ENCODE data around the gene EPB41L2.
"Not testable (repeated sequence)": the region's sequence is repeated elsewhere in the genome, so short reads cannot be mapped to it uniquely, and the experiment has no call there.

EPB41L2 gene

DNA sequence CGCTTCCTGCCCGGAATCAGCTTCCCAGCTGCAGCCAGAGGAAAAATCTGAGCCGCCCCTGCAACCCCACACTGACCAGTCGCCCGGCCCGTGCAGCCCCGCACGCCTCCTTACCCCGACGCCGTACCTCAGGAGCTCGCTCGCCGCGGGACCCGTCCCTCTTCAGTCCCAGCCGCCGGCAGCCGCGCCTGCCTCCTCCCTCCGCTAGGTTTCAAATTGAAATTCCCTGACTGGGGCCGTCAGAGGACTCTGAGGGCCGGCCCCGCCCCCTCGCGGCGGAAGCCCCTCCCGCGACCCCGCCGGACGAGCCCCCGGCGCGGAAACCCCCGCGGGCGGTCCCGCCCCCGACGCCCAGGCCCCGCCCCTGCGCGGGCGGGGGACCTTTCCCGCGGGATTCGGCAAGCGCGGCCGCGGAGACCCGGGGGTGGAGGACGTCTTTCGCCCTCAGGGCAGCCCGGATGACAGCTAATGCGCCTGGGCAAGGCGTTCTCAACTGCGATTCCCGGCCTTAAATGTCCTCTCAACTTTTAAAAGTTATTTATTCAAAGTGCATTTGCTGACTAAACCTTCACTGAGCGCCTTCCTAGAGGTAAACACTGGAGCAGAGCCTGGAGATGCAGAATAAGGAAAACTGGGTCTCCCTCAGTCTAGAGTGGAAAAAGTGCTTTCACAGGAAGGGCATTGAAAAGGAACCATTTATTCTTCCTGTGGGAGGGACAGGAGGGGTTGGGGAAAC lies at the start of gene EPB41L2:
TSS of gene EPB41L2 (minus strand) at position 218 of the 736 bp plus-strand sequence. CDS start 106,760 bp downstream, outside the sequence.
- peak; percentile 89 for DNase-seq

DNA sequence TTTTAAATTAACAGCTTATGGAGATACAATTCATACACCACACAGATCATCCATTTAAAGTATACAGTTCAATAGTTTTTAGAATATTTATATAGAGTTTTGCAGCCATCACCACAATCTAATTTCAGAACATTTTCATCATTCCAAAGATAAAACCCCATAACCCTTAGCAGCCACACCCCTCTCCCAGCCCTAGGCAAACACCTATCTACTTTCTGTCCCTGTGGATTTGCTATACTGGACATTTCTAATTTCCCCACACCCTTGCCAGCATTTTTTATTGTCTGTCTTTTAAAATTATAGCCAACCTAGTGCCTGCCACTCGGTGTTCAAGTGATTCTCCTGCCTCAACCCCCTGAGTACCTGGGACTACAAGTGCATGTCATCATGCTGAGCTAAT lies 49.2 kb upstream of the EPB41L2 start:
- no peak for DNase-seq

DNA sequence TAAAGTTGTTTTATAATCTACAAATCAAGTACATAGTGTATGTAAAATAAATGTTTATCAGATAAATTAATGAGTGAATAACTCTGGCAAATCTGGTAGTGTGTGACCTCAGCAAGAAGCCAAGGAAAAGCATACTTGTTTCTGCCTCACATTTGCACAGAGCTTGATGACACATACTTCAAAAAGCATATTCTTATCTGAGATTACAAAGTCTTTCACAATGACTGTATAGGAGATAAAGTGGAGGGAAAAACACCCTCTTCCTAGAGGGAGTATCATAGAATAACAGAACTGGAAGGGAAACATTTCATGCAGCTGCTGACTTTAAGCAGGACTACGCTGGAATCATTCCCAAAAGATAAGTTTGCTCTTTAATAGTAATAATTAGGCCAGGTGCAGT lies 44.1 kb upstream of the EPB41L2 start:
- no peak for DNase-seq

DNA sequence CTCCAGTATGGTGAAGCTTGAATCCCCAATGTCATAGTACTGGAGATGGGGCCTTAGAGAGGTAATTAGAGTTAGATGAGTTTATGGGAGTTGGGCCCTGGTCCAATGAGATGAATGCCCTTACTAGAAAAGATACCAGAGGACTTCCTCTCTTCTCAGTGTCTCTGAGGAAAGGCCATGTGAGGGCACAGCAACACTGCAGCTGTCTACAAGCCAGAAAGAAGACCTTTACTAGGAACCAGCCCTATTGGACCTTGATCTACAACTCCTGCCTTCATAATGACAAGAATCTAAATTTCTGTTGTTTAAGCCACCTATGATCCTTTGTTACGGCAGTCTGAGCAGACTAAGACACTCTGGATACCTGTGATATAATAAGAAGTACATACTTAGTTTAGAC lies 40.9 kb upstream of the EPB41L2 start:
- no peak for DNase-seq

DNA sequence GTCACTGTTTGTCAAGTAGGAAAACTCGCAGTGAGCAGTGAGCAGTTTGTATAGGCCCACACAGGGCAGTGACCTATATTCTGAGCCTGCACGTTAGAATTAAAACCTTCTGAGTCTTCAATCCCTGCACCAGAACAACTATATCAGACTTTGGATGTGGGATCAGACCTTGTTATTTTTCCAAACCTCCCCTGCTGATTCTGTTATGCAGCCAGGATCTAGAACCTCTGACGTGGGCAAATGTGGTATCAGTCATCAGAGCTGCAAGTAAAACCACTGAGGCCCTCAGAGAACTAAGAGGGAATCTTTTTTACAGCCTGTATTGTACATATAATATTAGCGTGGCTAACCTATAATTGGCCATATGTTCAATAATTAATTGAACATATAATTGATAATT lies 40.3 kb upstream of the EPB41L2 start:
- no peak for DNase-seq

DNA sequence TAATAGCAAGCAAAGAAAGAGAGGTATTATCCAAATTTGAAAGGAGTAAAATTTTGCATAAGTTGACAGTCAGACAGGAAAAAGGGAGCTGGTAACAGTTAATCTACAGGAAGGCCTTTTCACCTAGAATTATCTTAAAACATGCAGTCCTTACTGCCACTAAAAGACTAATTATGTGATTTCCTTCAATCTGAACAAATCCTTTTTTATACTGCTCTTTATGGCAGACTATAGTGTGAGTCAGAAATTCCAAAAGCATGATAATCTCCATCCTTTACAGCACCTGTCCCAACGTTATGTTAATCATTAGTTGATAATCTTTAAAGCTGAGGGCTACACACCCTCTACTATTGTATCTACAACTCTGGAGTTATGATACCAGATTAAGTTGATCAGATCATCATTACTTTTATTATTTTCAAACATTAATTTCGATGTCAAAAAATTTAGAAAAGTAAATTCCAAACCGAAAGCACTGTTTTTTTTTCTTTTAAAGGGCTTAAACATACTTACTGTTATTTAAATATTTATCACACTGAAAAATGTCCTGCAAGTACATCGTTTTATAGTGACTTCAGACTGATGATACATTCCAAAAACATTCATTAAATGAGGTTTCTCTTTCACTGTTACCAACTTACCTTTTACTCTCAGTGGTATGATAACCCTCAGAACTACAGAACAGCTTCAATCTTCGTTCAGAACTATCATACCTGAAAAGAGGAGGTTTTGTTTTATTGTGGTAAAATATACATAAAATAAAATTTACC lies 39.1 kb upstream of the EPB41L2 start:
- no peak for DNase-seq

DNA sequence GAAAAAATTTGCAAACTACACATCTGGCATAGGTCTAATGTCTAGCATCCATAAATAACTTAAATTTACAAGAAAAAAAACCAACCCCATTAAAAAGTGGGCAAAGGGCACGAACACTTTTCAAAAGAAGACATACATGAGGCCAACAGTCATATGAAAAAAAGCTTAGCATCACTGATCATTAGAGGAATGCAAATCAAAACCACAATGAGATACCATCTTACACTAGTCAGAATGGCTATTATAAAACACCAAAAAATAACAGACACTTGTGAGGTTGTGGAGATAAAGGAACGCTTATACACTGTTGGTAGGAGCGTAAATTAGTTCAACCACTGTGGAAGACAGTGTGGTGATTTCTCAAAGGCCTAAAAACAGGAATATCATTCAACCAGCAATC lies 33.7 kb upstream of the EPB41L2 start:
- no peak for DNase-seq

DNA sequence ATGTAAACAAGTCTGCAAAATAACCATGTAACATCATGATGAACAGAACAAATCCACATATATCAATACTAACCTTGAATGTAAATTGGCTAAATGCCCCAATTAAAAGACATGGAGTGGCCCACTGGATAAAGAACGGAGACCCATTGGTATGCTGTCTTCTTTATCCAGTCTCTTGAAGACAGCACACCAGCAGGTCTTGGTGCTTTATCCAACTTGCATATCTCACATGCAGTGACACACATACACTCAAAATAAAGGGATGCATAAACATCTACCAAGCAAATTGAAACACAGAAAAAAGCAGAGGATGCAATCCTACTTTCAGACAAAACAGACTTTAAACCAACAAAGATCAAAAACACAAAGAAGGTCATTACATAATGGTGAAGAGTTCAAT lies 30.3 kb upstream of the EPB41L2 start:
- DNase-seq, result no peak

DNA sequence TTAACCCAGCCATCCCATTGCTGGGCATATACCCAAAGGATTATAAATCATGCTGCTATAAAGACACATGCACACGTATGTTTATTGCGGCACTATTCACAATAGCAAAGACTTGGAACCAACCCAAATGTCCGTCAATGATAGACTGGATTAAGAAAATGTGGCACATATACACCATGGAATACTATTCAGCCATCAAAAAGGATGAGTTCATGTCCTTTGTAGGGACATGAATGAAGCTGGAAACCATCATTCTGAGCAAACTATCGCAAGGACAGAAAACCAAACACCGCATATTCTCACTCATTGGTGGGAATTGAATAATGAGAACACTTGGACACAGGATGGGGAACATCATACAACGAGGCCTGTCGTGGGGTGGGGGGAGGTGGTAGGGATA lies 28.9 kb upstream of the EPB41L2 start:
- DNase-seq, result not testable (repeated sequence)

DNA sequence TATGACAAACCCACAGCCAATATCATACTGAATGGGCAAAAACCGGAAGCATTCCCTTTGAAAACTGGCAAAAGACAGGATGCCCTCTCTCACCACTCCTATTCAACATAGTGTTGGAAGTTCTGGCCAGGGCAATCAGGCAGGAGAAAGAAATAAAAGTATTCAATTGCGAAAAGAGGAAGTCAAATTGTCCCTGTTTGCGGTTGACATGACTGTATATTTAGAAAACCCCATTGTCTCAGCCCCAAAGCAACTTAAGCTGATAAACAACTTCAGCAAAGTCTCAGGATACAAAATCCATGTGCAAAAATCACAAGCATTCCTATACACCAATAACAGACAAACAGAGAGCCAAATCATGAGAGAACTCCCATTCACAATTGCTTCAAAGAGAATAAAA lies 27.3 kb upstream of the EPB41L2 start:
- not testable (repeated sequence) for DNase-seq

DNA sequence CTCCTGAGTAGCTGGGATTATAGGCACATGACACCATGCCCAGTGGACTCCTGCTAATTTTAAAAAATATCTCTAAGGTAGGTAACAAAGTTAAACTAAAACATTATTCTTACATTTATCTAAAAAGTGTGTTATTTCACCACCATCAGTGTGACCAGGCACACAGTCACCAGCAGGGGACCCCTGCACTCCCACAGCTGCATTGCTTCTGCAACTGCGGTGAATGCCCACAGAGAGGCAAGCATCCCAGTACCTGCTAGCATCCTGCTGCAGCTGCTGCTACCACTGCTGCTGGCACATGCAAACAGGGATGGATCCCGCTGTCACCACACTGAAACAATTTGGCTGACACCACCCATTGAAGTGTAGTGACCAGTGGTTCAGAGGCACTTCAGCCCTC lies 21.9 kb upstream of the EPB41L2 start:
- DNase-seq, result no peak

DNA sequence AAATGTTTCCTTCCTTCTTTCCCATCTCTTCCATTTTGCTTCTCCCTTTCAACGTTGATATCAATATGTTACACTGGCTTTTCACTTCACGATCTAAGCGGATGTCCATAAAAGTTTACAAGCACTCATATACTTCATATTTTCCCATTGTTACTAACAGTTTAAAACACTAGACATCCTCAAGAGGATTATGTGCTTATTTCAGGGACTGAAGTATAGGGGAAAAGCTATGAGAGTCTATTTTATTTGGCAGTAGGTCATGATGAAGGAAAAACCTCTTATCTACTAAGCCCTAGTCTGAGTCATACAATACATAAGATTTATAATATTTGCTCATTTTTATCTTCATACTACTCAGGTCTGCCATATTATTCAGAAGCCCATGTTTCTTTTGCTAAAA lies 20.6 kb upstream of the EPB41L2 start:
- DNase-seq, result no peak

DNA sequence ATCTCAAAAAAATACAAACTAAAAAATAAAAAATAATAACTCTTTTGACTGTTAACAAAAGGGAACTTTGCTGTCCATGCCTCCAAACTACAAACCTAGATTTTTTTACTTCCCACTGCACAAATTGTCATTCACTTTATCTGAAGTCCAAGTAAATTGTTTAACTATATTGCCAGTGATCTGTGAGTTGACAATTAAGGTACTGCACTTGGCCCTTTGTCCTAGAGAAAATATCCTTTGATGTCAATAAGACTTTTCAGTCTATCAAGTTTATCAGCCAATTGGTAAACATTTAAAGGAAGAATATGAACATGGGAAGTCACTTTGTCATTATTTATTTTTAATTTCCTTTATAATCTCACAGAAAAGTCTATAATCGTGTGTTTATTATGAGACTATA lies 19.3 kb upstream of the EPB41L2 start:
- DNase-seq, result no peak

DNA sequence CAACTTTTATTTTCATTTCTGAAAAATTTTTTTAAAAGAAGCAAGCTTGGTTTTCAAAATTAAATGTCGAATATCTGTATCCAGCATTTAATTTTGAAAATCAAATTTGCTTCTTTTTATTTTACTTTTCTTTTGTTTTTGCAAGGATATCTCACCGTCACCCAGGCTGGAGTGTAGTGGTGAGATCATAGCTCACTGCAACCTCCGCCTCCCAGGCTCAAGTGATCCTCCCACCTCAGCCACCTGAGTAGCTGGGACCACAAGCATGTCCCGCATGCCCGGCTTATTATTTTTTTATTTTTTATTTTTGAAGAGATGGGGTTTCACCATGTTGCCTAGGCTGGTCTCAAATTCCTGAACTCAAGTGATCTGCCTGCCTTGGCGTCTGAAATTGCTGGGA lies 17.0 kb upstream of the EPB41L2 start:
- no peak for DNase-seq

DNA sequence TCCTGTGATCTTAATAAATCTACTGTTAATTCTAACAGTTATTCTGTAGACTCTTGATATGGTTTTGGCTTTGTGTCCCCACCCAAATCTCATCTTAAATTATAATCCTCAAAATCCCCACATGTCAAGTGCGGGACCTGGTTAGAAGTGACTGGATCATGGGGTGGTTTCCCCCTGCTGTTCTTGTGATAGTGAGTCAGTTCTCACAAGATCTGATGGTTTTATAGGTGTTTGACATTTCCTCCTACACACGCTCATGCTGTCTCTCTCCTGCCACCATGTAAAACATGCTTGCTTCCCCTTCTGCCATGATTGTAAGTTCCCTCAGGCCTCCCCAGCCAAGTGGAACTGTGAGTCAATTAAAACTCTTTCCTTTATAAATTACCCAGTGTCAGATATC lies 10.5 kb upstream of the EPB41L2 start:
- no peak for DNase-seq

DNA sequence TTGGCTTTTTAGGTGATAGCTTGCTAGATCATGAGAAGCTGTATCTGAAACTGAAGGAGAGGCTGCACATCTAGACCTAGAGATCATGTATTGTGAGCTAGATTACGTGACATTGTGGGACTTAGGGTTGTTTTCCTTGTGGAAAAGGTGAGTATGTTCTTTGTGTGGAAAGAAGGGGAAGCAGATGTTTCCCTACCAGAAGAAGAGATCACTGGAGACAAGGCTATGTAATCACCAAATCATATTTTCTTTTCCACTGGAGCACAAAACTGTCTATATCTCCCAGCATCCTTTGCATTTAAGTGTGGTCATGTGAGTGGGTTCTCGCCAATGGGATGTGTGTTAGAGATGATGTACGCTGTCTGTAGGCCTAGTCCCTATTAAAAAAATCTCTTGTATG lies 7.0 kb upstream of the EPB41L2 start:
- no peak for DNase-seq

DNA sequence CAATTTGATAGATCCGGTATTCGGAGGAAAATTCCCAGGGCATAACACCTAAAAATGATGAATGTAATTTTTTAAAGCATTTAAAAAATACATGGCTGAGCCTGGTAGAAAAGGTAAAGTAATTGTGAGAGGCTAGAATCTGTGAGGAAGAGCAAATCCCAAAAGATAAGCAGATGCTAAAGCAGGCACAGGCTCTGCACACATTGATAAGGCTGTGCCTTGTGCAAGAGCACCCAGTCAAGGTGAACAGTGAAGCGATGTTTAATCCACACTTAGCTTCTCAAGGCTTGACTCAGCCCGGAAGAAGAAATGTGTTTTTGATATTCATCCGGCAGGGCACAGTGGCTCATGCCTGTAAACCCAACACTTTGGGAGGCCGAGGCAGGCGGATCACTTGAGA lies 5.1 kb upstream of the EPB41L2 start:
- no peak for DNase-seq

DNA sequence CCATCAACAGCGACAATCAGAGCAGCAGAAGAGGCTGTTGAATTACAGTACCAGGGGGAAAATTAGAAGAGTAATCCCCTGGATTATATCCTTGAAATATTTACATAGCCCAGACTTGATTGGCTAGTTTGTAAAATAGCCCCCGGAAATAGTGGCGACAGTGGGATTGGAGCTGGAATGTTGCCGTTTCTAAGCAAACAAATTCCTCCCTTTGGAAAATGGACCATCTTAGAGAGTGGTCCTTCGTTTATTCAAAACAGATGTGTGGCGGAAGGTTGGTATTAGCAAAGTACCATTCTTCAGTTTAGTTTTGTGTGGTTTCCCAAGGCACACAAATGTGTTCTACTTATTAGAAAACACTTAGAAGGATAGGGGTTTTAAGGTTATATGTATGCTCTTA lies 4.5 kb upstream of the EPB41L2 start:
- no peak for DNase-seq

DNA sequence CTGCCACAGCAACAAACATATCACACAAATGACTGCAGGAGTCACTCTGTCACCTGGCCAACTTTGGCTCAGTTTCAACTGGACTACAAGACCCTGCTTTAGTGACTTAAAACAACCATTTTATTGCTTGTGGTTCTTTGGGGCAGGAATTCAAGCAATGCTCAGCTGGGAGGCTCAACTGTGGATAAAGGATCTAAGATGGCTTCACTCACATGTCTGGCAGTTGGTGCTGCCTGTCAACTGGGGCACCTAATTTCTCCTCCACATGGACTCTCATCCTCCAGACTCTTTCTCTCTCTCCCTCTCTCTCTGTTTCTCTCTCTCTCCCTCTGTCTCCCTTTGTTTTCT lies 2.8 kb upstream of the EPB41L2 start:
- DNase-seq, result no peak

DNA sequence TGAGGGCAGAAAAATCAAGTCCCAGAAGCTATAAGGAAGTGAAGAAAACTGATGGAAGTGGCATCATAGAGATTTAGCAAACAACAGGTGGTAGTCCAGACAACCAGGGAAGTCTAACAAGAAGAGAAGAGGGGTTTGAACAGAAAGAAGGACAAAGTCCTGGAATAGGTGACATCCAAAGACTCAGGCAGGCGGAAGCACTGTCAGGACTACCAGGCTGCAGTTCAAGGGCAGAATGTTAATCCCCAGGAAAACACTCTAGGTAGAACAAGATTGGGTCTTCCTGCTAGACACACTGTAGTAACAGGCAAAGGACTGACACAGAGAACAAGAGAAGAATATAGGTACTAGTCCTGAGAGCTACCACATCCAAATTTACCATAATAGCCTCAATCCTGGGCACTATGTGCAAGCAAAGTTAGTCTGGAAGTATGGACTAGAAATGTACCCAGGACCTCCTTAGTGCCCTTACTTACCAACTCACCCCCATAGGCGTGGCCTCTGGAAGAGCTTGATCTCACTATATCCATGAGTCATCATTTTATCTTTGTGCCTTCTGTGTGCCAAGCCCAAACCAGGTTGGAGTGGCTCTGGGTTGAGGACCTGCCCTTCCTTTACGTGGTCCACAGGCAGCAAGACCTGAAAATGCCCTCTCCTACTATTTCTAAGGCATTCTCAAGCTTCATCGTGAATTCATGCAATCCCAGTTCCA lies 2.2 kb upstream of the EPB41L2 start:
- DNase-seq, result no peak

DNA sequence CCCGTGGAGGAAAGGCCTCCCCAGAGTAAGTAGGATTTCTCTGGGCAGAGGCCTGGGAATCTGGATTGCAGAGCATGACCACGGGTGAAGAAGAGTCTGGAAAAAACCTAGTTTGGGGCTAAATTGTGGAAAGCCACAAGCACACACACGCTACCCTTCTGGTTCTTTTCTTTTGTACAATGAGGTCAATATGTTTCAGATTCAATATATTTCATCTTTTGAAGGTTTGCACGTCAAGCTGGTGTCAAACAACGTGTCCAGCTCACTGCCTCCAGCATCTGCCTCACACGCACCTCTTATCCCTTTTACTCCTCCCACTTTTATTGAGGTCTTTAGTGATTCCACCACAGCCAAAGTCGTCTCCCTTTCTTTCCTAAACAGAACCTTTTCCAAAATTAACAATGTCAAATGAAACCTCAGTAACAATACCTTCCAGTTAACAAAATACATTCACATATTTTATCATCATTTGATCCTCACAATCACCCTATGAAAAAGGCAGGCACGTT lies 773 bp upstream of the EPB41L2 start:
- no peak for DNase-seq

DNA sequence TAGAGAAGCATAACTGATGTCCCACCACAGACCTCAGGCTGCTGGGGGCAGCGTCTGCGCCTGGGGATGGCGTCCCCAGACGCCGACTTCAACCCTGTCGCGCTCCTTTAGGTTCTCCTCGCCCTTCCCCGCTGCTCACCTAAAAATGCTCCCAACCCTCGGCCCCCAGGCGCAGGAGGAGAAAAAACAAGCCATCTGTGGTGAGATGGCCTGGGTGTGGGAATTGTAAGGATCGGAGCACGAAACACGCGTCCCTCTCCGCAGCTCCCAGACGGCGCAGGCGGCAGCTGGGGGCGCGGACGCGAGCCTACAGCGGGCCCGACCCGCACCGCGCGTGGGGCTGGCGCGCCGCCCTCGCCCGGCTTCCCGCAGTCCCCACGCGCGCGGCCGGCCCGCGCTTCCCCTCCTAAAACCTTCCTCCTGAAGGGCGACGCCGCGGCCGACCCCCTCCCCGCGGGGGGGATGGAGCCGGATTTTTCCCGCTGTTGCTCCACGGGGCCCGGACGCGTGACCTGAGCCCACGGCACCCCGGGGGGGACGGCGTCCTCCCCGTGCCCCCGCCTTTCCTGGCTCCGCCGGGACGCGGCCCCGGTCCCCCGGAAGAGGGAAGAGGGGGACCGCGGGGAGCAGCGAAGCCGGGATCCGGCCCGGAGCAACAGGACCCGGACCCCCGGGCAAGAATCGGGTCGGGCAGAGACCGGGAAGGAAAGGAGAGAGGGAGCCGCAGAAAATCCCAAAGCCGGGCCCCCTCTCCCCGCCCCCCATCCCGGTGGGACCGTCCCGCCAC lies 611 bp downstream of the EPB41L2 start:
- DNase-seq, result peak; percentile 9

DNA sequence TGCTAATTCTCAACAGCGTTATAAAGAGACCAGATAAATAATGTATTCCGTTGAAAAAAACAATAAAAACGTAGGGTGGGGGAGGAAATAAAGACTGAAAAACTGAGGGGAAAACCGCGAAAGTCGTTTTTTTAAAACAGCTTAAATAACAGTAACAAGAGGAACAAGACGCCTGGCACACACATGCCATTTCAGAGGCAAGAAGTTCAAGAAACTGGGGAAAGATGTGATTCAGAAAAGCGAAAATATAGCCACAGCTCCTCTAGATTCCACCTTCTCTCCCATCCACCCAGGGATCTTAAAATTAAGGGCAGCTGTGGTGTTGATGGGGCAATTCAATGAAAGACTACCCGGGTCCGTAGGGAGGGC lies 1.3 kb downstream of the EPB41L2 start:
- DNase-seq, result no peak
